Stimulated activated CD4-positive, alpha-beta T cell treated with anti-CD3 and anti-CD28 coated beads, Interleukin-15, amount 100 ng/mL, for 24 hours (primary cell): ENCODE data around the gene ZNF780B.

Experiments
- DNase-seq: peaks from one replicate; pipeline ENCODE4 v3.0.0-alpha.2; 2020

The ZNF780B gene

DNA sequence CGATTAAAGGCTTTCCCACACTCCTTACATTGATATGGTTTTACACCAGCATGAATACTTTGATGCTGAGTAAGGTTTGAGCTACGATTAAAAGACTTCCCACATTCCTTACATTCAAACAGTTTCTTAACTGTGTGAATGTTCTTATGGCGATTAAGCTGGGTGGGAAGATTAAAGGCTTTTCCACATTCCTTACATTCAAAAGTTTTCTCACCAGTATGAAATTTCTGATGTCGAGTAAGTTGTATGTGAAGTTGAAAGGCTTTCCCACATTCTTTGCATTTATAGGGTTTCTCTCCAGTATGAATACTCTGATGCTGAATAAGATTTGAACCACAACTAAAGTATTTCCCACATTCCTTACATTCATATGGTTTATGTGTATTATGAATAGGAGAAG is 20.0 kb downstream of the ZNF780B start:
- DNase-seq = no peak

DNA sequence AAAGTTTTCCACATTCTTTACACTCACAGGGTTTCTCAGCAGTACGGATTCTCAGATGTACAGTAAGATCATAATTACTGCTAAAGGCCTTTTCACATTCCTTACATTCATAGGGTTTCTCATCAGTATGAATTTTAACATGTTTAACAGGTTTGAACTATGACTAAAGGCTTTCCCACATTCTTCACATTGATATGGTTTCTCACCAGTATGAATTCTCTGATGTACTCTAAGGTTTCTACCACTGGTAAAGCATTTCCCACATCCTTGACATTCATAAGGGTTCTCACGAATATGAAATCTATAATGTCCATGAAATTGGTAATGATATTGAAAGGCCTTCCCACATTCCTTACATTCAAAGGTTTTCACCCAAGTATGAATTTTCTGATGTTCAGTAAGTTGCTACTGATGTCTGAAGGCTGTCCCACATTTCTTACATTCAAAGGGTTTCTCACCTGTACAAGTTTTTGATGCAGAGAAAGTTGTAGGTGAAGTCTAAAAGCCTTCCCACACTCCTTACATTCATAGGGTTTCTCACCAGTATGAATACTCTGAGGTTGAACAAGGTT is 22.0 kb downstream of the ZNF780B start:
- DNase-seq = no peak

DNA sequence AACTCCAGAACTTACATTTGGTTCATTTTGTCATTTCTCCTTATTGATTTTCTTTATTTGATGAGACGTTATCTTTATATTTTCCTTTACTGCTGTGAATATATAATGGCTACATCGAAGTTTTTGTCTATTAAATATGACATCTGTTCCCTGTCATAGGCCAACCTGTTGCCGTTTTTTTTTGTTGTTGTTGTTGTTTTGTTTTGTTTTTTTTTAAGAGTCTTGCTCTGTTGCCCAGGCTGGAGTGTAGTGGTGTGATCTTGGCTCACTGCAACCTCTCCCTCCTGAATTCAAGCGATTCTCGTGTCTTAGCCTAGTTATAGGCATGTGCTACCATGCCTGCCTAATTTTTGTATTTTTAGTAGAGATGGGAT is 29.4 kb downstream of the ZNF780B start:
- no peak for DNase-seq

- no peak for DNase-seq
Observed at GRCh38 chr19:40025938-40026596, 30.0 kb downstream of the ZNF780B start.

DNA sequence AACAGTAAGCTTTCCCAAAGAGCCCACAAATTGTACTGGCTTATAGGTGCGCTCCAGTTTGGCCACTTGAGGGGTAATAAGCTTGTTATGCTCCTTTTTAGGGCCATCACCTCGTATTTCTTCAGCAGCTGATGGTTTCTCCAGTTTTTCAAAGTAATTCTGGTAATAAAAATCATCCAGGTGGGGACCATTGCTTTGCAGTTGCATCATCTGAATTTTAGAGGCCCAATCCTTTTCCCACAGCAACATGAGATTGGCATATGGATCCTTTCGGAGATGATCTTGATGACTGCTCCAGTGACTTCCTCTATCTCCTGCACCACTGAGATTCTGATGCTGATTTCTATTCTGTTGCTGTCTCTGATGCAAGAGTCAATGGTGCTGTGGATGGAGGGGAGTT is 32.1 kb downstream of the ZNF780B start:
- no peak for DNase-seq

DNA sequence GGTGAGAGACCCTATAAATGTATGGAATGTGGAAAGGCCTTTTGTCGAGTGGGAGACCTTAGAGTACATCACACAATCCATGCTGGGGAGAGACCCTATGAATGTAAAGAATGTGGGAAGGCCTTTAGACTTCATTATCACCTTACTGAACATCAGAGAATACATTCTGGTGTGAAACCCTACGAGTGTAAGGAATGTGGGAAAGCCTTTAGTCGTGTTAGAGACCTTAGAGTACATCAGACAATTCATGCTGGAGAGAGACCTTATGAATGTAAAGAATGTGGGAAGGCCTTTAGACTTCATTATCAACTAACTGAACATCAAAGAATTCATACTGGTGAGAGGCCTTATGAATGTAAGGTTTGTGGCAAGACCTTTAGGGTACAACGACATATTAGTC is 42.0 kb downstream of the ZNF780B start:
- no peak for DNase-seq

GRCh38 chr19:40009674-40010073 is 46.4 kb downstream of the ZNF780B start:
- DNase-seq = no peak

DNA sequence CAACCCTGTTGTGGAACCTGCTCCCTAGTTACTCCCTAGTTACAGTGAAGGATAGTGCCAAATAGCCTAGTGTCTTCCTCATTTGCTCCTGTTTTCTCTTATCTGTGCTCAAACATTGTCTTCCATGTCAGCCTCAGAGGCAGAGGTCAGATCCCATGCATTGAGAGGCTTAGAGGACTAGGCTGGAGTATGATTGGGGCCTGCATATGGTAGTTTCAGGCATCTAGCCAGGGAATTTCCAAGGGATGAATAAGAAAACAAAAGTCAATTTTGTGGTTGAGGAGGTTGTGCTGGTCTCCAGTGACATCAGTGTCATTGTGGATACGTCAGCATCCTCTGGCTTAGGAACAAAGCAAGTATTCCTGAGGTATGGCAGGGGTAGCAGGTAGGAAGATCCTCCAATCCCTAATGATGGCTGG is 49.7 kb downstream of the ZNF780B start:
- DNase-seq = no peak

GRCh38 chr19:40005691-40006272 is 50.2 kb downstream of the ZNF780B start:
- DNase-seq = no peak

DNA sequence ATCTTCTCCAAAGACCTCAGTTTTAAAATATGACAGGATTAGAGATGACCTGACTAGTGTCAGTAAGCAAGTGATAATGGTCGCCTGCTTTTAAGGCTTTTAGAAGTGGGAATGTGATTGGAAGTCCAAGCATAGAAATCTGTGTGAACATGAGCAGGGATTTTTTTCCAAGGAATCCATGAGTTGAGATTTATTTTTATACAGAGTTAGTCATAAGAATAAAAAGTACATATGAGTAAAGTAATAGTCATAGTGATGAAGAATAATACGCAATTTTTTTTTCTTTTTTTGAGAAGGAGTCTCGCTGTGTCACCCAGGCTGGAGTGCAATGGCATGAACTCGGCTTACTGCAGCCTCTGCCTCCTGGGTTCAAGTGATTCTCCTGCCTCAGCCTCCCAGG is 57.5 kb downstream of the ZNF780B start:
- no peak for DNase-seq

- DNase-seq = peak; percentile 42
Observed at GRCh38 chr19:39997638-39998216, 58.3 kb downstream of the ZNF780B start.

- DNase-seq = peak; percentile 94
Observed at GRCh38 chr19:39996811-39997637, 59.0 kb downstream of the ZNF780B start, which contains the start of gene ZNF546. Gene ZNF546, plus strand, starts transcription at chr19:39997060. Its CDS starts 1,267 bp downstream, at chr19:39998327.

- DNase-seq = peak; percentile 57
Observed at GRCh38 chr19:39996218-39996810, 59.7 kb downstream of the ZNF780B start.

DNA sequence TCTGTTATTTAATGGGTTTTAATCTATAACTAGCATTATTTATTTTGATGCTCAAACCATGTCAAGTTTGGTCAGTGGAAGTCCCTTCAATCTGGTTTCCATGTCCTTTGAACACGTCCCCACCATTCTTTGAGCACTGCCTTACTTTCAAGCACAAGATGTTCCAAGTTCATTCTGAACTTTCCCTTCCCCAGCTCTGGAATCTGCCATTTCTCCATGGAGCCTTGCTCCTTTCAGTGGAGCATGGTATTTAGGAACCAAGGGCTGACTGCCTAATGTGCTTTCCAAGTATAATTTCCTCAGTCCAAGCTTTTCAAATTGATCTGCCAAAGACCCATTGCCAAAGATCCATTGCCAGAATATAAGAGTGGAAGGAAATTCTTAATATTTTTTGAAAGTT is 60.2 kb downstream of the ZNF780B start:
- no peak for DNase-seq

DNA sequence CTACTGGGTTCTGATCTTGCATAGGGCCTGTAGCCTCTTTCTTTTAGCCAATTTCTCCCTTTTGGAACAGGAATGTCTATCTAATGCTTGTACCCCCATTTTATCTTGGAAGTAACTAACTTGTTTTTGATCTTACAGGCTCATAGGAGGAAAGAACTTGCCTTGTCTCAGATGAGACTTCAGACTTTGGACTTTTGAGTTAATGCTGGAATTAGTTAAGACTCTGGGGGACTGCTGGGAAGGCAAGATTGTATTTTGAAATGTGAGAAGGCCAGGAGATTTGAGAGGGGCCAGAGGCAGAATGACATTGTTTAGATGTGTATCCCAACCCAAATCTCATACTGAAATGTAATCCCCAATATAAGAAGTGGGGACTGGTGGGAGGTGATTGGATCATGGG is 61.7 kb downstream of the ZNF780B start:
- DNase-seq = no peak

- DNase-seq = no peak
Observed at GRCh38 chr19:39993605-39994004, 62.4 kb downstream of the ZNF780B start.

DNA sequence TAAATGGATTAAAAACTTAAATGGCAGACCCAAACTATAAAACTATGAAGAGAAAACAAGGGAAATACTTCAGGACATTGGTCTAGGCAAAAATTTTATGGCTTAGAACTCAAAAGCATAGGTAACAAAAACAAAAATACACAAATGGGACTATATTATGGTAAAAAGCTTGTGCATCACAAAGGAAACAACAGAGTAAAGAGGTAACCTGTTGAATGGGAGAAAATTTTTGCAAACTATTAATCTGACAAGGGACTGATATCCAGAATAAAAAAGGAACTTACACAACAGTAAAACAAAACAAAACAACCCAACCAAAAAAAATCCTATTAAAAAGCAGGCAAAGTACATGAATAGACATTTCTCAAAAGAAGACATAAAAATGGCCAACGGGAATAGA is 68.4 kb downstream of the ZNF780B start:
- DNase-seq = no peak

DNA sequence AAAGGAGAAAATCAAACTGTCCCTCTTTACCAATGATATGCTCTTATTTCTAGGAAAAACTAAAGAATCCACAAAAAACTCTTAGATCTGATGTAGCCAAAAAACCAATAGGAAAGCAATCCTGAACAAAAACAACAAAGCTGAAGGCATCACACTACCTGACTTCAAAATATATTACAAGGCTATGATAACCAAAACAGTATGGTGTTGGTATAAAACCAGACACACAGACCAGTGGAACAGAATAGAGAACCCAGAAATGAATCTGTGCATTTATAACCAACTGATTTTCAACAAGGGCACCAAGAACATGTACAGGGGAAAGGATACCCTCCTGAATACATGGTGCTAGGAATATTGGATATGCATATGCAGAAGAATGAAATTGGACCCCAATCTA is 68.9 kb downstream of the ZNF780B start:
- no peak for DNase-seq

DNA sequence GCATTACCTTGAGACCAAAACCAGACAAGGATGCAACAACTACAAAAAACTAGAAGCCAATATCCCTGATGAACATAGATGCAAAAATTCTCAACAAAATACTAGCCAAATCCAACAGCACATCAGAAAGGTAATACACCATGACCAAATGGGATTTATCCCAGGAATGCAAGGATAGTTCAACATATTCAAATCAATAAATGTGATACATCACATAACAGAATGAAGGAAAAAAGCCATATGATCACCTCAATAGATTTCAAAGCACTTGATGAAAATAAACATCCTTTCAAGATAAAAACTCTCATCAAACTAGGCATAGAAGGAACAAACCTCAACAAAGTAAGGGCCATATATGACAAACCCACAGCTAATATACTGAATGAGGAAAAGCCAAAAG is 69.4 kb downstream of the ZNF780B start:
- no peak for DNase-seq

DNA sequence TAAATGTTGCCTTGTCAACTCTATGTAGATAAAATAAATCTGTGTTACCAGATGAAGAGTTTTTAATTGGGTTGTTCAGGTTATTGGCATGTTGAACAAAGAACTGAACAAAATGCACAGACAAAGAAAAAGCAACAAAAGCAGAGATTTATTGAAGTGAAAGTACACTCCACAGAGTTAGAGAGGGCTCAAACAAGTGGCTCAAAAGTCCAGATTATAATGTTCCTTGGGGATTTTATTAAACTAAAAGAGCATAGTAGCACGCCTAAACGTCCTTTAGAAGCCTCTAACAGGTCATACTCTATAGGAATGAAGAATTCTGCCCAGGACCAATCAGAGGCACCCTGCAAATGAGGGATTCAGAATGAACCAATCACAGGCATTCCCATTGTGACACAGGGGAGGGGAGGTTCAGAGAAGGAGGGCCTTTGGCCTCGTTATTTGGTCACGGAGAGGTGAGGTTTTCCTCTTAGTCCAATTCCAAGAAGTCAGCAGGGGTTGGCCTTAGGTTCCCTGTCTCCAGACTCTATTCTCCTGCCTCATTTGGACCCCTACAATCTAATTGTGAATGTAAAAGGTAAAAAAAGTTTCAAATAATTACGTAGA is 72.2 kb downstream of the ZNF780B start:
- no peak for DNase-seq

DNA sequence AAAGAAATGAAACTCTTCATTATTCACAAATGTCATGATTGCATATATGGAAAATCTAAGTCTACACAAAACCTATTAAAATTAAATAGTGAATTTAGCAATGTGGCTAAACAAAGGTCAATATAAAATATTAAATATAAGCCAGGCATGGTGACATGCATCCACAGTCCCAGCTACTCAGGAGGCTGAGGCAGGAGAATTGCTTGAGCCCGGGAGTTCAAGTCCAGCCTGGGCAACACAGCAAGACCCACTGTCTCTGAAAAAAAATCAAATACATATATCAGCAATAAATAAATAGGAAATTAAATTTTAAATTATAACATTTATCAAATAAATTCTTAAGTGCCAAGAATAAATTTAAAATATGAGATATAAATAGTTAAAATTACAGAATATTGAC is 73.1 kb downstream of the ZNF780B start:
- no peak for DNase-seq
